Measurements from ENCODE around the gene MGME1. TPM values are rescaled to one million over a fixed set of nuclear protein-coding genes. Genes with fewer than 3 reads are reported as not detected.

Gene MGME1
- total RNA-seq: 5.4 and 11.9 TPM in 2 replicates
- polyA plus RNA-seq: 11.5 and 11.7 TPM in 2 replicates
- polyA plus RNA-seq (2012): 9.5 and 11.8 TPM in 2 replicates
- 2.3 TPM in 1 of 2 replicates, not detected in the other for polyA minus RNA-seq (ENCODE audit: low replicate concordance)

GRCh38 chr20:17968366-17969277 lies at the start of gene MGME1, which contains the start of gene SNX5:
Gene MGME1 (plus strand): TSS chr20:17969018. CDS start chr20:17969860, 842 bp downstream.
Gene SNX5 (minus strand): TSS chr20:17968794. CDS start chr20:17968425, 369 bp downstream.
- Histone ChIP-seq H3K36me3 (ENCODE audit: control insufficient read depth, insufficient read depth, low read length) (no peaks in the 10 kb centered on the region), H3K4me1 (ENCODE audit: control insufficient read depth, extremely low read depth, insufficient read depth, low read length) (peaks cover 7% of the 10 kb centered on the region)

GRCh38 chr20:17919149-17919548 lies 49.7 kb upstream of the MGME1 start:
- H3K79me2 ChIP-seq (ENCODE audit: control insufficient read depth, insufficient read depth, low read length): no peaks in the 10 kb centered on the region
- no peaks in the 10 kb centered on the region for H3K27me3 ChIP-seq (ENCODE audit: control insufficient read depth, insufficient read depth, low read length)
- TF ChIP-seq EZH2 (IDR thresholded peaks at IDR 0.05; ENCODE audit: low read length, missing control alignments) (no peak), CTCF (conservative IDR thresholded peaks at IDR 0.05 in 1 of 2, IDR thresholded peaks at IDR 0.05 in 1 of 2; ENCODE audit: low read depth in 1 of 2, low read length in 2 of 2) (no peak)

More at GRCh38 chr20:17968366-17969277, at the start of gene MGME1, which contains the start of gene SNX5:
- TF ChIP-seq CTCF (conservative IDR thresholded peaks at IDR 0.05 in 1 of 2, IDR thresholded peaks at IDR 0.05 in 1 of 2; ENCODE audit: low read depth in 1 of 2, low read length in 2 of 2) (no peak), EZH2 (IDR thresholded peaks at IDR 0.05; ENCODE audit: low read length, missing control alignments) (no peak)
- Histone ChIP-seq H3K4me3 (replicated peaks in 1 of 4; ENCODE audit: control extremely low read depth in 1 of 4, insufficient read depth in 1 of 4, low read depth in 3 of 4, low read length in 4 of 4) (peak within 1 kb of the TSS; percentile 67 to 98 (median 87)), H3K9me3 (ENCODE audit: control insufficient read depth, insufficient read depth, low read depth, low read length) (no peaks in the 10 kb centered on the region), H3K4me2 (ENCODE audit: extremely low read depth, insufficient read depth, low read length) (peak within 1 kb of the TSS; percentile 97), H3K27ac (ENCODE audit: insufficient read depth, low read length) (peak within 1 kb of the TSS; percentile 99), H3K79me2 (ENCODE audit: control insufficient read depth, insufficient read depth, low read length) (peaks cover 84% of the 10 kb centered on the region), H3K9ac (ENCODE audit: insufficient read depth, low read length) (peak within 1 kb of the TSS; percentile 100), H4K20me1 (ENCODE audit: control insufficient read depth, extremely low read depth, insufficient read depth, low read length) (no peaks in the 10 kb centered on the region), H2AFZ (ENCODE audit: low read length) (peak within 1 kb of the TSS; percentile 84), H3K27me3 (ENCODE audit: control insufficient read depth, insufficient read depth, low read length) (no peaks in the 10 kb centered on the region)
- peak; percentile 99 for DNase-seq (ENCODE audit: low read depth in 2 of 2)

GRCh38 chr20:17921774-17922173 lies 47.0 kb upstream of the MGME1 start:
- no peak for DNase-seq (ENCODE audit: low read depth in 2 of 2)
- no peak overlapping the region for H3K9ac ChIP-seq (ENCODE audit: insufficient read depth, low read length)
- H3K27me3 ChIP-seq (ENCODE audit: control insufficient read depth, insufficient read depth, low read length): peaks cover 2% of the 10 kb centered on the region
- no peak overlapping the region for H3K4me3 ChIP-seq (replicated peaks in 1 of 4; ENCODE audit: control extremely low read depth in 1 of 4, insufficient read depth in 1 of 4, low read depth in 3 of 4, low read length in 4 of 4)
- no peaks in the 10 kb centered on the region for H3K4me1 ChIP-seq (ENCODE audit: control insufficient read depth, extremely low read depth, insufficient read depth, low read length)
- H3K36me3 ChIP-seq (ENCODE audit: control insufficient read depth, insufficient read depth, low read length): no peaks in the 10 kb centered on the region
- no peak overlapping the region for H3K27ac ChIP-seq (ENCODE audit: insufficient read depth, low read length)
- no peak overlapping the region for H3K4me2 ChIP-seq (ENCODE audit: extremely low read depth, insufficient read depth, low read length)
- no peaks in the 10 kb centered on the region for H4K20me1 ChIP-seq (ENCODE audit: control insufficient read depth, extremely low read depth, insufficient read depth, low read length)
- H3K9me3 ChIP-seq (ENCODE audit: control insufficient read depth, insufficient read depth, low read depth, low read length): no peaks in the 10 kb centered on the region
- no peak for TF ChIP-seq CTCF (conservative IDR thresholded peaks at IDR 0.05 in 1 of 2, IDR thresholded peaks at IDR 0.05 in 1 of 2; ENCODE audit: low read depth in 1 of 2, low read length in 2 of 2)
- no peak for TF ChIP-seq EZH2 (IDR thresholded peaks at IDR 0.05; ENCODE audit: low read length, missing control alignments)
- no peaks in the 10 kb centered on the region for H3K79me2 ChIP-seq (ENCODE audit: control insufficient read depth, insufficient read depth, low read length)
- H2AFZ ChIP-seq (ENCODE audit: low read length): no peak overlapping the region

More at GRCh38 chr20:17919149-17919548, 49.7 kb upstream of the MGME1 start:
- H3K9me3 ChIP-seq (ENCODE audit: control insufficient read depth, insufficient read depth, low read depth, low read length): no peaks in the 10 kb centered on the region
- no peaks in the 10 kb centered on the region for H3K36me3 ChIP-seq (ENCODE audit: control insufficient read depth, insufficient read depth, low read length)
- no peaks in the 10 kb centered on the region for H3K4me1 ChIP-seq (ENCODE audit: control insufficient read depth, extremely low read depth, insufficient read depth, low read length)
- no peak for DNase-seq (ENCODE audit: low read depth in 2 of 2)
- H4K20me1 ChIP-seq (ENCODE audit: control insufficient read depth, extremely low read depth, insufficient read depth, low read length): no peaks in the 10 kb centered on the region
- H3K9ac ChIP-seq (ENCODE audit: insufficient read depth, low read length): no peak overlapping the region
- H3K27ac ChIP-seq (ENCODE audit: insufficient read depth, low read length): no peak overlapping the region
- no peak overlapping the region for H3K4me2 ChIP-seq (ENCODE audit: extremely low read depth, insufficient read depth, low read length)
- no peak overlapping the region for H2AFZ ChIP-seq (ENCODE audit: low read length)
- no peak overlapping the region for H3K4me3 ChIP-seq (replicated peaks in 1 of 4; ENCODE audit: control extremely low read depth in 1 of 4, insufficient read depth in 1 of 4, low read depth in 3 of 4, low read length in 4 of 4)

All from fibroblast of lung (primary cell).